ENCODE data around the gene LRRC66. TPM values are rescaled to one million over a fixed set of nuclear protein-coding genes. Genes with fewer than 3 reads are reported as not detected.

LRRC66 gene
- total RNA-seq, 1 experiment from 2014 or later: 0.24 TPM

DNA sequence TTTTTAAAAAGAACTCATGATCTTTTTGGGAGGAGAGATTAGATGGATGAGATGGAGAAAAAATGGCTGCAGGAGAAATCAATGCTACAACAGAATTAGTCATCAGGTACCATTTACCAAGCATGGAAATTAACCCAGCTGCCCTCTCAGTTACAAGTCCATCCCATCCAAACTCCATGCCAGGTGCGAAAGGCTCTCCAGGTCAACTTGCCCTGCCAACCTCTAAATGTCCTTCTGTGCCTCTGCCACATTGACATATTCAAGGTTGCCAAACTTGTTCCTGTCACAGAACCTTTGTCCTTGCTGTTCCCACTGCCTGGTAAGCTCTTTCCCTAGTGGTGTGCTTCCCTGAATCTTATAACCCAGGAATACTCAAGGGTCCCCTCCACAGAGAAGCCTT lies 38.1 kb upstream of the LRRC66 start:
- CTCF ChIA-PET: no interaction called here

DNA sequence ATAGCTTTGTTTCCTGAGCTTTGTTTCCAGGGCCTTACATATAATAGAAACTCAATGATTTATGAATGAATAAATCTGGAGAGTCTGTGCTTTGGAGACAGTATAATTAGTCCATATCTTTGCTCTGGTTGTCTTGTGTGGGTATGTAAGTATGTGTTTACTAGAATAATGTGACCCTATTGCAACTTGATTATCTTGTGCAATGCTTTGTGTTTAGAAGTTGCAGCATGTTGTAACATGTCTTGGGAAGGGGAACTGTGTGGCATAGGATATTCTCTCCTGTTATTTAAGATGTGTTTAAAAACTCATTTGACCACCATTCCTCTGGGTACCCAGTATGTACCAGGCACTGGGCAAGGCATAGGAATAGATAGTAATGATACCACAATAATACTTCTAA lies 37.0 kb upstream of the LRRC66 start:
- Histone ChIP-seq H3K4me2 (no peak overlapping the region), H3K36me3 (ENCODE audit: low read depth) (no peaks in the 10 kb centered on the region), H3K4me1 (replicated peaks; ENCODE audit: insufficient read depth) (no peaks in the 10 kb centered on the region), H4K20me1 (ENCODE audit: insufficient read depth) (no peaks in the 10 kb centered on the region), H3K4me3 (no peak overlapping the region), H3K79me2 (ENCODE audit: low read depth) (no peaks in the 10 kb centered on the region), H2AFZ (no peak overlapping the region), H3K9me2 (ENCODE audit: insufficient read depth) (no peaks in the 10 kb centered on the region), H3K9me3 (ENCODE audit: insufficient read depth, low read depth) (no peaks in the 10 kb centered on the region), H3K27ac (no peak overlapping the region), H3K27me3 (ENCODE audit: insufficient read depth, low read depth) (no peaks in the 10 kb centered on the region), H3F3A (ENCODE audit: insufficient read depth, low read depth) (no peaks in the 10 kb centered on the region)
- BruUV-seq (replicated peaks): no TSS peak
- POLR2A ChIA-PET (ENCODE audit: unreplicated experiment): no interaction called here
- TF ChIP-seq, protein P1, sequence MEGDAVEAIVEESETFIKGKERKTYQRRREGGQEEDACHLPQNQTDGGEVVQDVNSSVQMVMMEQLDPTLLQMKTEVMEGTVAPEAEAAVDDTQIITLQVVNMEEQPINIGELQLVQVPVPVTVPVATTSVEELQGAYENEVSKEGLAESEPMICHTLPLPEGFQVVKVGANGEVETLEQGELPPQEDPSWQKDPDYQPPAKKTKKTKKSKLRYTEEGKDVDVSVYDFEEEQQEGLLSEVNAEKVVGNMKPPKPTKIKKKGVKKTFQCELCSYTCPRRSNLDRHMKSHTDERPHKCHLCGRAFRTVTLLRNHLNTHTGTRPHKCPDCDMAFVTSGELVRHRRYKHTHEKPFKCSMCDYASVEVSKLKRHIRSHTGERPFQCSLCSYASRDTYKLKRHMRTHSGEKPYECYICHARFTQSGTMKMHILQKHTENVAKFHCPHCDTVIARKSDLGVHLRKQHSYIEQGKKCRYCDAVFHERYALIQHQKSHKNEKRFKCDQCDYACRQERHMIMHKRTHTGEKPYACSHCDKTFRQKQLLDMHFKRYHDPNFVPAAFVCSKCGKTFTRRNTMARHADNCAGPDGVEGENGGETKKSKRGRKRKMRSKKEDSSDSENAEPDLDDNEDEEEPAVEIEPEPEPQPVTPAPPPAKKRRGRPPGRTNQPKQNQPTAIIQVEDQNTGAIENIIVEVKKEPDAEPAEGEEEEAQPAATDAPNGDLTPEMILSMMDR (conservative IDR thresholded peaks at IDR 0.05): no peak
- TF ChIP-seq EZH2 (IDR thresholded peaks at IDR 0.05; ENCODE audit: low read depth): no peak
- no peak for DNase-seq
- CTCF ChIA-PET: no interaction called here
- intact Hi-C loops (cut with micrococcal nuclease; ENCODE audit: unreplicated experiment): no loop called here

More for the DNA sequence above, 38.1 kb upstream of the LRRC66 start:
- Histone ChIP-seq H3K79me2 (ENCODE audit: low read depth) (no peaks in the 10 kb centered on the region), H3K27ac (no peak overlapping the region), H3K9me3 (ENCODE audit: insufficient read depth, low read depth) (no peaks in the 10 kb centered on the region), H3K9me2 (ENCODE audit: insufficient read depth) (no peaks in the 10 kb centered on the region), H4K20me1 (ENCODE audit: insufficient read depth) (no peaks in the 10 kb centered on the region), H3K4me2 (no peak overlapping the region), H3K27me3 (ENCODE audit: insufficient read depth, low read depth) (no peaks in the 10 kb centered on the region), H3K36me3 (ENCODE audit: low read depth) (no peaks in the 10 kb centered on the region), H3K4me1 (replicated peaks; ENCODE audit: insufficient read depth) (no peaks in the 10 kb centered on the region), H3K4me3 (no peak overlapping the region), H2AFZ (no peak overlapping the region), H3F3A (ENCODE audit: insufficient read depth, low read depth) (no peaks in the 10 kb centered on the region)
- POLR2A ChIA-PET (ENCODE audit: unreplicated experiment): no interaction called here
- intact Hi-C loops (cut with micrococcal nuclease; ENCODE audit: unreplicated experiment): no loop called here
- TF ChIP-seq EZH2 (IDR thresholded peaks at IDR 0.05; ENCODE audit: low read depth): no peak
- TF ChIP-seq, protein P1 (conservative IDR thresholded peaks at IDR 0.05): no peak
- BruUV-seq (replicated peaks): no TSS peak
- no peak for DNase-seq

GRCh38 chr4:52054254-52054653 lies 34.1 kb upstream of the LRRC66 start:
- no peaks in the 10 kb centered on the region for H3K36me3 ChIP-seq (ENCODE audit: low read depth)
- no peaks in the 10 kb centered on the region for H3K4me1 ChIP-seq (replicated peaks; ENCODE audit: insufficient read depth)
- H3K27ac ChIP-seq: no peak overlapping the region
- DNase-seq: no peak
- POLR2A ChIA-PET (ENCODE audit: unreplicated experiment): no interaction called here
- TF ChIP-seq, protein P1 (conservative IDR thresholded peaks at IDR 0.05): no peak
- no peak for TF ChIP-seq EZH2 (IDR thresholded peaks at IDR 0.05; ENCODE audit: low read depth)
- intact Hi-C loops (cut with micrococcal nuclease; ENCODE audit: unreplicated experiment): no loop called here
- H3K9me3 ChIP-seq (ENCODE audit: insufficient read depth, low read depth): no peaks in the 10 kb centered on the region
- H4K20me1 ChIP-seq (ENCODE audit: insufficient read depth): no peaks in the 10 kb centered on the region
- H3F3A ChIP-seq (ENCODE audit: insufficient read depth, low read depth): no peaks in the 10 kb centered on the region
- H2AFZ ChIP-seq: no peak overlapping the region
- CTCF ChIA-PET: no interaction called here
- H3K9me2 ChIP-seq (ENCODE audit: insufficient read depth): no peaks in the 10 kb centered on the region
- no peaks in the 10 kb centered on the region for H3K79me2 ChIP-seq (ENCODE audit: low read depth)
- H3K4me3 ChIP-seq: no peak overlapping the region
- no TSS peak for BruUV-seq (replicated peaks)
- no peak overlapping the region for H3K4me2 ChIP-seq
- H3K27me3 ChIP-seq (ENCODE audit: insufficient read depth, low read depth): no peaks in the 10 kb centered on the region

Measured in PC-9 (cell line).